COLO829 (cell line): ENCODE results near the gene PNPLA2.

Source experiments
- DNase-seq: peaks from one replicate; pipeline ENCODE4 v3.0.0; 2012; ENCODE audit warnings: low spot score

The PNPLA2 gene

DNA sequence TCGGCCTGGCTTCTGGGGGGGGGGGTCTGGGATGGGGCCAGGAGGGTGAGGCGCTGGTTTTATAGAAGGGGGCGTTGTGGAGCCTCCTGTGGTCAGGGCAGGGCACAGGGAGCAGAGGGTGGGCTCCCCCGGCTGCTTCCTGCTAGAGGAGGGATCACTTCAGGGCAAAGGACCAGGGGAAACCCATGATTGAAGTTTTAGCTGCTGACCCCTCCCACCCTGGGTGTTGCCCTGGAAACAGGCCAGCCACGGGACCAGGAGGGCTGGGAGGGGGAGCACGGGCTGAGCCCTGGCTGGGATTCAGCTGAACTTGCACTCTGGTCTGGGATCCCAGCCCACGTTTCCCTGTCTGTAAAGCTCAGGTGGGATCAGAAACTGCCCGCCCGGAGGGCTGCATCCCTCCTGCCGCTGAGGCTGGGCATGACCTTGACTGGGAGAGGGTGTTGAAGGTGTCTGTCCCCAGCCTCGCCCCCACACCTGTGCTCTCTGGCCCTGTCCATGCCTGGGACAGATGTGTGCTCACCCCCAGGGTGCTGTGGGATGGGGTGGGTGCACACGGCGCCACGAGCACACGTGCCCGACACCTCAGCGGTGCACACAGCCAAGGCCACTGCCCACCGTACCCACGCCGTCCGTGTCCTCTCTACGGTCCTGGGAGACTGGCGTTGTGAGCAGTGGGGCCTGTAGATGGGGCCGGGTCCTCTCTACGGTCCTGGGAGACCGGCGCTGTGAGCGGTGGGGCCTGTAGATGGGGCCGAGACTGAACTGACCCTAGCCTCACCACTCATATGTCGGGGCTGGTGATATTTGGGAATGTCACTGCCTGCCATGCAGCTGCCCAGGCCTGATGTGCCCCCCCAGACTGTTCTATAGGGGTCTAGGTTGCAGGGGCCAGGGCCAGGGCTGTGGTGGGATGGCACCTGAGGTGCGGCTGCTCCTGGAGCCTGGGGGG lies 26.3 kb downstream of the PNPLA2 start:
- peak; percentile 82 for DNase-seq

DNA sequence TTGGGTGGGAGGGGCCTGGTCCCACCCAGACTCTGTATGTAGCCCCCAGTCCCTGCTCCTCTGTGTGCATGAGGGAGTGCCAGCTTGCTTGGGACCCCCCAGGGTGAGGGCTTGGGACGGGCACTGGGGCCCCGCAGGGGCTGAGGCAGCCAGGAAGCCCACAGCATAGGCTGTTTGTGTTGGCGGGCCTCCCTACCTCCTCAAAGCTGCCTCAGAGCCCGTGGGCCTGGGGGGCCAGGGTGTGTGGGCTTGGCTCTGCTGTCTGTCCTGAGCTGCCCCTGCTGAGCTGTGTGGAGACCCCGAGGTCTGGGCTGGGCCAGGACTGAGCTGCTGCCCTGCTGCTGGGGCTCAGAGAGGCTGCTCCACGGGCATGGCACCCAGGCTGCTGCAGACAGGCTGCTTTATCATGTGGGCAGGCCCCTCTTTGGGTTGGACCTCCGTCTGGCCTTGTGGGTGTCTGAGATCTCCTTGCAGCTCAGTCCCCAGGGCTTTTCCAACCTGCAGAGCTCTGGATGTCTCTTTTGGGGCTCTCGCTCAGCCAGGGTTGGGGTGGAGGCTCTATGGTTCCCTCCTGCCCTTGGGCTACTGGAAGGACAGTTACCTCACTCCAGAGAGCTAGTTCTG lies 27.3 kb downstream of the PNPLA2 start:
- no peak for DNase-seq

DNA sequence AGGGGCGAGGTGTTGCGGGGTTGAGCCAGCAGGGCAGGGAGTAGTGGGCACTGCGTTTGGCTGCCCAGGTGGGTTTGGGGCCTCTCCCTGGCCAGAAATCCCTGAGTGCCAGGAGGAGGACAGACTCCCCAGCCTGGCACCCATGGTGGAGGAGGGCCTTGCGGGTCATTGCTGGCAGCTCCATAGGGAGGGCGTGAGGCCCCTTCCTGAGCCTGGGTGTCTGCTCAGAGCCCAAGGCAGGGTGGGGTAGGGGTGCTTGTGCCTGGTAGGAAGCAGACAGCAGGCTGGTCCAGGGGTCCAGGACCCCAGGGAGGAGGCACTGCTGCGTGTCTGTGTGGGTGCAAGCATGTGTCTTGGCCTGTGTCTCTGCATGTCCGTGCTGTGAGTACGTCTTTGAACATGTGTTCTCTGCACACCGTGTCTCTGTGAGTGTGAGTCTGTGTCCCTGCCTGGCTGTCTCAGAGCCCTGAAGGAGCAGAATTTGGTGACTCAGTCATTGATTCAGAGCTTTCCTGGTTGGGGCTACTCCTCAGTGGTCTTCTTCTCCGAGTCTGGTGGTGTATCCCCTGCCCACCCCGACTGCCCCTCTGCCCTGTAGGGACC lies 27.9 kb downstream of the PNPLA2 start:
- DNase-seq = no peak

DNA sequence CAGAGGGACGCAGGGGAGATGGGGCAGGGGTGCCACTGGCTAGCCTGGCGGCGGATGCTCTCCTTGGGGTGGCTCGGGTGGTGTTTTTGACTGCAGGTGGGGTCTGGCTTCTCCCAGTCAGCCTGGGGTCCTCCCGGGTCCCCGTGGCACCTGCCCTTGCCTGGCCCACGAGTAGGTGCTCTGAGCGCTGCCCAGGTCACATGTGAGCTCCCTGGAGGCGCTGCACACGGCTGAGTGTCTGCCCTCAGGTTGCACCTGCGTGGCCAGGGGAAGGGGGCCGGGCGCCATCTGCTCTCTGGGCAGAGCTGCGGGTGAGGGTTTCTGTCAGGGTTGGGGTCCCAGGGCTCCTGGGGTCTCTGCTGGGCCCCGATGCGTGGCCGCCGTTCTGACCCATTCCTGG lies 29.2 kb downstream of the PNPLA2 start:
- no peak for DNase-seq

DNA sequence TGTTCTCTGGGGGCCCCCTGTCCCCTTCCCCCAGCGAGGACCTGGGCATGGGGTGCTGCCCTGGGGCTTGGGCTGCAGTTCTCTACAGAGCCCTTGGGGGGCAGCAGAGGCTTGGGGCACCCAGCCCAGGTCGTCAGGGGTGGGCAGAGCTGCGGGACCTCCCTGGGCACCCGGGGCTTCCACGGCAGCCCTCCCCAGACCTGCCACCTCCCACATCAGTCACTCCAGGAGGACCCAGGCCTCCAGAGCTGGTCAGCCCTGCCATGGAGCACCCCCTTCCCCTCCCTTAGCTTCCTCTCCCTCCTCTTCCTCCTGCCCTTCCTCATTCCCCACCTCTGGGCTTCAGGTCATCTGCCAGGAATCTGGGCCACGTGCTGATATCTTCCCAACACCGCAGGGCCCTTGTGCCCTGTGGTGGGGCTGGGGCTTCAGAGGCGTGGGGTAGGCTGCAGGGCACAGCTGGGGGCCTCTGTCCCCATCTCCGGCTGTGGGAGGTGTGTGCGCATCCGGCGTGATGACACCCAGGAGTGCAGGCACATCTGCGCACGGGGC lies 29.7 kb downstream of the PNPLA2 start:
- DNase-seq = no peak

DNA sequence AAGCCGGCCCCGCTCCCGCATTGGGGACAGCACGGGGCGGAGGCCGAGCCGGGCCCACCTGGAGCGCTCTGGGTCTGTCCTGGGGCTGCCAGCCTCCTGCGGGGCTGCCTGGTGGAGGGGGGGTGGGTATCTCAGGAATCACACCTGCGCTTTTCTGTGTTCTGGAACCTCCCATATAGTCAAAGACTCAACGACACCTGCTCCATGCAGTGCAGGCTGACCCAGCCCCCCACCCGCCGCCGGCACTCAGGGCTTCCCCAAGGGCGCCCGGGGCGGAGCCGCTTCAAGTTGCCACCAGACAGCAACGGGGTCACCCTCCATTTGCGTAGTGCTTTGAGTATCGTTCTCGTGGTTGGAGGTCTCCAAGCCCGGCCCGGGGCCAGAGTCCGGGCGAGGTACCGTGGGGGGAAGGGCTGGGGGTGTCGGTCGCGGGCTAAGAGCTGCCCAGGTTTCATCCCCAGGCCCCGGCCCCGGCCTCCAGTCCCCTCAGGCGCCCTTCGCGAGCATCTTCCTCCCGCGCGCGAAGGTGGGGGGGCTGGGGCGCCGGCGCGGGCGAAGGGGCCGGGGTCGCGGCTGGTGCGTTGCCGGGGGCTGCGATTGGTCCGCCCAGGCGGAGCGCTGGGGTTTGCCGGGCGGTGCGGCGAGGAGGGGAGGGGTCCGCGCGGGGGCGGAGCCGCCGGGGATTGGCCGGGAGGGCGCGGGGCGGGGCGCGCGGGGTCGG lies 30.6 kb downstream of the PNPLA2 start:
- DNase-seq = no peak

DNA sequence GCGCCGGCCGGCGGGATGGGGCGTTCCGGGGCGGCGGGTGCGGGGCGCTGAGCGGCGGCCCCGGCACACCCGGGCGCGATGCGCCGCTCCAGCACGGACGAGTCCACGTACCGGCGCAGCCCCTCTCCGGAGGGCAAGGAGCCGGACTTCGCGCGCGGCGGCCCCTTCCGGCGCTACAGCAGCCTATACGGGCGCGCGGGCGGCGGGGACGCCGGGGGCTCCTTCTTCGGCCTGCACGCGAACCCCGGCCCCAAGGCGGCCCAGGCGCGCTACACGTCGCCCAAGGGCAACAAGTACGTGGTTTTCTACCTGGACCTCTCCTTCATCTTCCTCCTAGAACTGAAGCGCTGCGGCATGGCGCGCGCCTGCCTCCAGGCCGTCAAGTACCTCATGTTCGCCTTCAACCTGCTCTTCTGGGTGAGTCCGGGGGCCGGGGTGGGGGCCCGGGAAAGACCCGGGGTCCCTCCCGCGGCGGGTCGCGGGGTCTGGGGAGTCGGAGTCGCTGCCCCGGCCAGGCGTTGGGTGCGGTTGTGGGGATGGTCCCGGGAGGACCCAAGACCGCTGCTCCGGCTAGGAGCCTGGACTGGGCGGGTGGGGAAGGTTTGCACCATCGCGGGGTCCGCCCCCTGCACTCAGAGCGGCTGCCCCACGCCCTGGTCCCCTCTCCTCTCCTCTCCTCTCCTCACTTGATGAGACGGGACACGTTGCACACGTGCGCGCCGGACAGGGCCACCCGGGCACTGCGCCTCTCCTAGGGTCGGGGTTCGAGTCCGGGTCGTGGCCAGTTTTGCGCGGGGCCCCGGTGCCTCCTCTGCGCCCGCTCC lies 31.4 kb downstream of the PNPLA2 start:
- no peak for DNase-seq

DNA sequence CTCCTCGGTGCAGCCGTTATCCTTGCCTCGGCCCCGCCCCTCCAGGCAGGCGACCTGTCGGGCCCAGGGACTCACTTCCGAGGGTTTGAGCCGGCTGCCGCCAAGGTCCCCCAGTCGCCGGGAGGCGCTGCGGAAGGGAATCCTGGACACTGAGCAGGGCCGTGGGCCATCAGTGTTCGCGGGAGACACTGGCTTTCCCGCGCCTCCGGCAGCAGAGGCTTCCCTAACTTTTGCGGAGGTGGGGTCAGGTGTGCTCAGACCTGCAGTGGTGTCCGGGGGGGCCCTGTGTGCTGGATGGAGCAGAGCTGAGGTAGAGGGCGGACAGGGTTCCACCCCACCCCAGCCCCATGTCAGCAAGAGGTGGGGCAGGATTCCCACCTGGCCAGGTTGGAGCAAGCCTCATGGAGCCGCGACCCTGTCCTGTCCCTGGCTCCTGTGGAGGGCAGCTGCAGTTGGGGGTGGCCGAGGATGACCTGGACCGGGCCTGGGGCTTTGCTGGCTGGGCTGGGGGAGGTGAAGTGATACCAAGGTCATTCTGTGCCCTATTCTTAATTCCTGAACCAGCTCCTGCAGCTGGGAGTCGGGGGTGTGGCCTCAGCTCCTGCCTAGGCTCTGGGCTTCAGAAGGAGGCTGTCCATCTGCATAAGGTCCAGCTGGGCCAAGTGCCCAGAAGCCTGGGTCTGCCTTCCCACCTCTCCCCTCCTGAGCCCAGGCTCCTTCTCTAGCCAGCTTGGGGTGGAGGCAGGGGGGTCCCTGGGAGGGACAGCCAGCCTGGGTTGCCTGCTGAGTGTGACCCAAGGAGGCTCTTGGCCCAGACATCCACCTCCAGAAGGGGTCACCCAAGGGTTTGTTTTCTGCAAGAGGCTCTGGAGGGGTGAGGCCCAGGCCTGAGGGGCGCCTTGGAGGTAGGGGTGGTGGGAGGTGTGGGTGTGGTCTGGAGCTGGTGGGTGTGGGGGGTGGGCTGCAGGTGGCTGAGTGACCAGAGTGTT lies 32.4 kb downstream of the PNPLA2 start:
- DNase-seq = no peak

DNA sequence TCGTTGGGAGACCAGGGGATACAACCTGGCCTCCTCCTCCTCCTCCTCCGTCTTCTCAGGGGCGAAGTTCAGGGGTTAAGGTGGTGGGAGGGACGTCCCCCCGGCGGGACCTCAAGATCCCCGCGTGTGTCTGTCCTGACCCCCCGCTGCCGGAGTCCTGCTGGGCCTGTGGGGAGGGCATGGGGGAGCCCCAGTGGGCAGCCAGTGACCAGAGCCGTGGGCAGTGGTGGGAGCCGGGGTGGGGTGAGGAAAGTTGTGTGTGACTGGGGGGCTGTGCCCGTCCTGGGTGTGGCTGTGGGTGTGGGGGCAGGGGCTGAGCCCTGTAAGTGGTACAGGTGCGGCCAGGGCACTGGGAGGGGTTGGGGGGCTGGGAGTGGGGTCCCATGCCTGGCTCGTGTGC lies 34.0 kb downstream of the PNPLA2 start:
- no peak for DNase-seq

DNA sequence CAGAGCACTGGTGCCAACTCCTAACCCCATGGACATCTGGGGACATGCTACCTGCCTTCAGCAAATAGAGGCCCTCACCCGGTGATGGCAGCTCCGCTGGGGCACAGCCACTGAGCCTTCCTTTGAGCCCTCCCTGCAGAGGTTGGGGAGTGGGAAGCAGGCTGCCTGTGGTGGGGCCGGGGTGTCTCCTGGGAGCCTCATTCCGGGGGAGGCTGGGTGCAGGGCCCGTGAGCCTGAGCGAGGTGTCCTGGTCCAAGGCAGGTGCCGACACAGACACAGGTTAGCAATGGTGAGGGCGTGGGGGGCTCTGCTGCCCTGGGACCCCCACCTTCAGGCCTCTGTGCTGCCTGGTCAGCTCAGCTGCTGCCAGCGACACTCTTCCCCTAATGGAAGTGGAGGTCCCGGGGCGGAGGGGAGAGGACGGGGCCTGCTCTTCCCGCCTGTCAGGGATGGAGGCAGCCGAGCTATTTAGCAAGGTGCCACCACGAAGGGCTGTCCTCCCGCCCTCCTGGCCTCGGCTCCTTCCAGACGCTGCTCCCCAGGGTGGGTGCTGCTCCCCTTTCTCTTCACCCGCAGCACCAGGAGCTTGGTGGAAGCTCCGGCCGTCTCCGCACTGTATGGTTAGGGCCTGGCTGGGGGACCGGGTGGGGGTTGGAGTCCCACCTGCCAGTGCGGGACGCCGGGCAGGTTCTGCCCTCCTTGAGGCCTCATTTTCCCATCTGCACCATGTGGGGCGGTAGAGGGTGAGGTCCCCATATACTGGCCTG lies 35.2 kb downstream of the PNPLA2 start:
- DNase-seq = no peak

DNA sequence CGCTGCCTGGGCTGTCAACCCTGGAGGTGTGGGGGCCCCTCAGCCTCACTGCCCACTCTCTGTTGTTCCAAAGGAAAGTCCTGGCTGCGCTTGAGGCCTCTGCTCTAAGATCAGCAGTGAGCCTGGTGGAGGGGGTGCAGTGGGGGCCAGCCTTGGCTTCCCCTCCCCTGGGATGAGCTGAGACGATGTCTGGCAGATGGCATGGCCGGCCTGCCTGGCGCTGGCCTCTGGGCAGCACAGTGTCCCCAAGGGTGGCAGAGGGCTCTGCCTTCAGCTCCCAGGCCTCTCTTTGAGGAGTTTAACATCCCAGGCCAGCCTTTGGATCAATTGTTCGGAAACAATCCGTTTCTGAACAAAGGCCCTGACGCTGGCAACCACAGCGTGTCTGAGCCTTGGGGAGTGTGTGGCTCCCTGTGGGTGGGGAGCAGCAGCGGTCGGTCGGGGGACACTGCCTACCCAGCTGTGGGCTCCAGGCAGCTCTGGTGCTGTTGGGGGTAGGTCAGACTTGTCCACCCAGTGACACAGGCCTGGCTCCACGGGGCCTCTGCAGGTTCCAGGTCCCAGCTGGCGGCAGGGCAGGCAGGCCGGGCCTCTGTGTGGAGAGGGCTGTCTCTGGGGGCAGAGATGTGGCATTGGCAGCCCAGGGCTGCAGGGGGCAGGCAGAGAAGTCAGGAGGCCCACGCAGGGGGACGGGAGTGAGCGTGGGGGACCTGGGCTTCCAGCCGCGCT lies 36.1 kb downstream of the PNPLA2 start:
- no peak for DNase-seq

DNA sequence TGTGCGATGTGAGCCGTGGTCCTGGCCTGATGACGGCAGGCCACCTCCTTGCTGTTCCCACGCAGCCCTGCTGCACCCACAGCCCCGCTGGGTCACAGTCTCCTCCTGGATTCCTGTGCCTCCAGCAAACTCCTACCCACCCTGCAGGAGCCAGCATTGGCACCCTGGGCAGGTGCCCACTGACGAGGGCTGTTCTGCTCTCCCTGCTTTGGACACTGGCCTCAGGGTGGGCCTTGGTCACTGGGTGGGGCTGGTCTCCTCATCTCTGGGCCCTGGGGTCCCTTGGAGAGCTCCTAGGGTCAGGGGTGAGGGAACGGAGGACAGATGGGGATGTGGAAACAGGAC lies 36.6 kb downstream of the PNPLA2 start:
- DNase-seq = no peak

DNA sequence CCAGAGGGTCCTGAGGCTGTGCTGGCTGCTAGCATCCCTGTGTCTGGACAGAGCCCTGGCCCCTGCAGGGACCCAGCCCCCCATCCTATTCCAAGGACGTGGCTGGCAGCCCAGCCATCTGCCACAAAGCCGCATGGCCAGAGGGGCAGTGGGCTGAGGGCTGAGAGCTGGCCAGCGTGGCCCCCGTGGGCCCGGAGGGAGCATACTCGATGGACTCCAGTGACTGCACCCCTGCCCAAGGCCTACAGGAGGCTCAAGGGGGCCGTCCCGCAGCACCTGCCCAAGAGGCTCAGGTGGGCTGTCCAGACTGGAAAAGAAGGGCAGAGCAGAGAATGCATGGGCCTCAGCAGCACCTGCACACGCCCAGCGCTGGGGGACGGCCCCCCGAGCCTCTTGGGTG lies 37.1 kb downstream of the PNPLA2 start:
- no peak for DNase-seq

DNA sequence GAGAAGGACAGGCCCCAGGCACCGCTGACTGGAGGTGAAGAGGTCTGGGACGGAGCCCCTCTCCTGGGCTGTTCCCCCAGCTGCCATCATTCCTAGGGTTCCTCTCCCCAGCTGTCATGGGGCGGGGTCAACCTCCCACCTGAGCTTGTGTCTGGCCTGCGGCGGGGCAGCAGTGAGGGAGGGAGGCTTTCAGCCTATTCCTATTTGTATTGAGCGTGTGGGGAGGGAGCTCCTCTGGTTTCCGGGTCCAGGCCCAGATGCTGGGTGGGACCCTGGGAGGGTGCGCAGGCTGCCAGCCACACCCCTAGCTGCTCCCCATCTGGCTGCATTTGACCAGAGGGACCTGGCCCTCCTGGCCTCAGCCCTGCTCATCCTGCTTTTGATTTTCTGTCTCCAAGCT lies 37.7 kb downstream of the PNPLA2 start:
- DNase-seq = no peak

DNA sequence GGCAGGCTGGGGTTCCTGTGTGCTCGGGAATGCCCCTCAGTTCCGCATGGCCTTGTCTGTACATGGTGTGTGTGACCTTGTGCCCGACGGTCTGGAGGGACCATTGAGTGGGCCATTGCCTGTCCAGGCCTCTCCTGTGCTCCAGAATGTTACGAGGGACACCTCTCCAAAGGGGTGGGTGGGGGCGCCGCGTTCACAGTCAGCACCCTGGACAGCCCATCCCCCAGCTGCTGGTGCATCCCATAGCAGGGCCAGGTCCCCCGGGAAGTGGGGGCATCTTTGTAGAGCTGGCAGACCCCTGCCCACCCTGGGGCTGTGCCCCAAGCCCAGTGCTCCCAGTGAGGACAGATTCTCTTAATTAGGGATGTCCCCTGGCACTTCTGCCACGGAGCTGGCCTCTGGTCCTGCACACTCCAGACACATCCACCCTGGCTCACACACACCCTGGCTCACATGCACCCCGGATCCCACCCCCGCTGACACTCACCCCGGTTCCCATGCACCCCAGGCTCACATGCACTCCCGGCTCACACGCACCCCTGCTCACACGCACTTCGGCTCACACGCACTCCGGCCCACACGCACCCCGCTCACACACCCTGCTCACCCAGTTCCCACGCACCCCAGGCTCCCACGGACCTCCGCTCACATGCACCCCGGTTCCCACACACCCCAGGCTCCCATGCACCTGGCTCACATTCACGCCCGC lies 39.5 kb downstream of the PNPLA2 start:
- DNase-seq = no peak

DNA sequence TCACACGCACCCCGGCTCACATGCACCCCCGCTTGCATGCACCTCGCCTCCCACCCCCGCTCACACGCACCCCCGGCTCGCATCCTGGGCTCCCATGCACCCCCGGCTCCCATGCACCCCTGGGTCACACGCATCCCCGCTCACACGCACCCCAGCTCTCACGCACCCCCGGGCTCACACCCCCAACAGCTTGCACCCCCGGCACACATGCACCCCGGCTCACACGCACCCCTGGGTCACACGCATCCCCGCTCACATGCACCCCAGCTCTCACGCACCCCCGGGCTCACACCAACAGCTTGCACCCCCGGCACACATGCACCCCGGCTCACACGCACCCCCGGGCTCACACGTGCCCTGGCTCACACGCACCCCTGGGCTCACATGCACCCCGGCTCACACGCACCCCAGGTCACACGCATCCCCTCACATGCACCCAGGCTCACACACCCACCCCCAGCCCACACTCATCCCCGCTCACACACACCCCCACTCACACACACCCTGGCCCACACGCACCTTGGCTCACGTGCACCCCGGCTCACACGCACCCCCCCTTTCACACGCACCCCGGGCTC lies 40.1 kb downstream of the PNPLA2 start:
- DNase-seq = no peak

DNA sequence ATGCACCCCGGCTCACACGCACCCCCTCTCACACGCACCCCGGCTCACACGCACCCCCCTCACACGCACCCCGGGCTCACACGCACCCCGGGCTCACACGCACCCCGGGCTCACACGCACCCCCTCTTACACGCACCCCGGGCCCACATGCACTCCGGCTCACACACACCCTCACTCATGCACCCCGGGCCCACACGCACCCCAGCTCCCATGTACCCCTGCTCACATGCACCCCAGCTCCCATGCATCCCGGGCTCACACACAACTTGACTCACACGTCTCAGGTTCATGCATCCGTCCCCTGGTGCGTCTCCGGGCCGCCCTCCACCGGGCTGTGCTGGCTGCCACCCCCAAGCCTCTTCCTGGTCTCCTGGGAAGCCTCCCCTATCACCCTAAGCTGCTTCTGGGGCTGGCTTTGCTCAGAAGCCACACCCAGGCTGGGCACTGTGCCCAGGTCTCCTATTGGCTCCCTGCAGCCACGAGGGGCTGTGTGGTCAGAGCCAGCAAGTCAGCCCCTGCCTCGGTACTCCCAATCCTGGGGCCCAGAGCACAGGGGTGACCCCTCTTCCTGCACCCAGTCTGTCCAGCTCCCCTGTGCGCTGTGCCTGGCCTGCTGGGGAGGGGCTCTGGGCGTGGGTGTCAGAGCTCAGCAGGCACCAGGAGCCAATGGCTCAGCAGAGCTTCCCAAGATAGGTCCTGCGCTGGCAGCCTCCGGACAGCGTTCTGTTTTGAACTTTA lies 40.8 kb downstream of the PNPLA2 start:
- peak; percentile 65 for DNase-seq
